GM12878 (cell line): ENCODE data around the gene C4B. TPM values are rescaled to one million over a fixed set of nuclear protein-coding genes. Genes with fewer than 3 reads are reported as not detected.

Experiments used
- ATAC-seq: fragments of 200-7000 bp; cut with Tn5 transposase; 3 replicates; pipeline ENCODE4 v1.9.1; 2020; ENCODE audit warnings: mild to moderate bottlenecking, moderate library complexity
- BruUV-seq: library from RNA; stranded (reverse); fragments of 400-500 nt; replicated peaks from 2 replicates; lab custom pipeline; 2021; lab: Mats Ljungman, UMichigan
- CTCF ChIA-PET: fragments of 300-600 bp; sonication (Branson Sonifier 250); formaldehyde crosslinking; extraction: SDS; loops from one replicate; lab custom pipeline; 2021; ENCODE audit warnings: inconsistent platforms; lab: Yijun Ruan, JAX
- POLR2A ChIA-PET: fragments of 350-600 bp; formaldehyde crosslinking; extraction: SDS; loops from one replicate; lab custom pipeline; 2021; ENCODE audit warnings: inconsistent platforms; lab: Charles Lee
- RAD21 ChIA-PET: fragments of 300-600 bp; sonication (Branson Sonifier 250); formaldehyde crosslinking; loops from one replicate; lab custom pipeline; 2023; ENCODE audit warnings: antibody characterized with exemption; ENCODE audit not compliant: unreplicated experiment; lab: Charles Lee
- SMC1A ChIA-PET: fragments of 300-600 bp; sonication (Branson Sonifier 250); formaldehyde crosslinking; loops from one replicate; lab custom pipeline; 2023; ENCODE audit not compliant: unreplicated experiment, uncharacterized antibody; lab: Charles Lee
- DNase-seq: peaks from one replicate; pipeline ENCODE4 v3.0.0-alpha.2; 2011; ENCODE audit warnings: low read depth, low spot score
- FAIRE-seq: peaks from 3 replicates; lab custom pipeline; 2011; peaks lifted over from hg19 to GRCh38; lab: Jason Lieb, UNC
- H2AFZ ChIP-seq: 2 replicates; pipeline ENCODE4 v1.6.0; 2011; ENCODE audit warnings: low read depth, low read length, control low read depth; ENCODE audit not compliant: control insufficient read depth
- H3K27ac ChIP-seq: 2 replicates; pipeline ENCODE4 v1.5.1; 2011; ENCODE audit warnings: control low read depth; ENCODE audit not compliant: control insufficient read depth, insufficient read depth
- H3K27me3 ChIP-seq, 2 experiments: replicated peaks in 1 of 2; 2 replicates each; pipeline versions ENCODE4 v1.6.0 to v1.6.1; 2011; ENCODE audit warnings: low read length in 1 of 2; ENCODE audit not compliant: control insufficient read depth in 2 of 2, insufficient read depth in 2 of 2
- H3K36me3 ChIP-seq, 2 experiments: 2 replicates each; pipeline ENCODE4 v1.5.1; 2011; ENCODE audit warnings: low read length in 1 of 2; ENCODE audit not compliant: control insufficient read depth in 2 of 2, insufficient read depth in 2 of 2
- H3K4me1 ChIP-seq: 2 replicates; pipeline ENCODE4 v1.6.1; 2011; ENCODE audit warnings: mild to moderate bottlenecking, low read length, moderate library complexity, mixed read lengths; ENCODE audit not compliant: control insufficient read depth, insufficient read depth
- H3K4me2 ChIP-seq: 2 replicates; pipeline ENCODE4 v1.6.0; 2011; ENCODE audit warnings: control low read depth; ENCODE audit not compliant: control insufficient read depth, insufficient read depth
- H3K4me3 ChIP-seq: fragments of 200-600 bp; sonication (generic); 2 replicates; pipeline ENCODE4 v1.5.1; 2016
- H3K79me2 ChIP-seq: 2 replicates; pipeline ENCODE4 v1.6.0; 2011; ENCODE audit warnings: low read length; ENCODE audit not compliant: control insufficient read depth, insufficient read depth
- H3K9ac ChIP-seq: 2 replicates; pipeline ENCODE4 v1.8.0; 2011; ENCODE audit warnings: low read length, control low read depth, mixed read lengths; ENCODE audit not compliant: control insufficient read depth, insufficient read depth
- H3K9me3 ChIP-seq: replicated peaks from 3 replicates; pipeline ENCODE4 v1.5.1; 2011; ENCODE audit warnings: mild to moderate bottlenecking, low read length; ENCODE audit not compliant: control insufficient read depth, insufficient read depth
- H4K20me1 ChIP-seq: 2 replicates; pipeline ENCODE4 v1.6.0; 2011; ENCODE audit not compliant: control insufficient read depth, insufficient read depth
- CBX3 ChIP-seq: fragments of 200-600 bp; sonication (generic); IDR thresholded peaks from 2 replicates; pipeline ENCODE4 v1.6.1; 2016; ENCODE audit warnings: low read depth, borderline replicate concordance
- CBX5 ChIP-seq: sonication (generic); IDR thresholded peaks from 2 replicates; pipeline ENCODE4 v1.6.1; 2016; ENCODE audit warnings: low read depth, moderate library complexity, mild to moderate bottlenecking, inconsistent platforms
- GABPA ChIP-seq: IDR thresholded peaks from 2 replicates; pipeline ENCODE4 v1.6.1; 2014; ENCODE audit warnings: antibody characterized with exemption, low read depth, mild to moderate bottlenecking, inconsistent platforms
- HDGF ChIP-seq: fragments of 450-650 bp; IDR thresholded peaks from 2 replicates; pipeline ENCODE4 v1.6.1; 2016; ENCODE audit warnings: antibody characterized with exemption
- IKZF2 ChIP-seq, 2 experiments: fragments of 450-650 bp; IDR thresholded peaks; 2 replicates each; pipeline ENCODE4 v1.6.1; 2017; ENCODE audit warnings: mild to moderate bottlenecking in 2 of 2, moderate library complexity in 2 of 2
- MAX ChIP-seq: IDR thresholded peaks from 2 replicates; pipeline ENCODE4 v1.6.1; 2012; ENCODE audit warnings: low read depth, low read length, improper control_type of control experiment
- PRDM15 ChIP-seq: fragments of 450-650 bp; formaldehyde crosslinking; IDR thresholded peaks from 2 replicates; pipeline ENCODE4 v1.4.0; 2020; ENCODE audit warnings: mild to moderate bottlenecking, moderate library complexity
- SPI1 ChIP-seq: IDR thresholded peaks from 2 replicates; pipeline ENCODE4 v1.6.1; 2011; ENCODE audit warnings: low read depth, mild to moderate bottlenecking, low read length, moderate library complexity, borderline replicate concordance; ENCODE audit not compliant: insufficient read depth
- SREBF2 ChIP-seq: IDR thresholded peaks from 2 replicates; pipeline ENCODE4 v1.6.1; 2012; ENCODE audit warnings: mild to moderate bottlenecking, low read length
- TARDBP ChIP-seq: IDR thresholded peaks from 2 replicates; pipeline ENCODE4 v1.6.1; 2016; ENCODE audit warnings: borderline replicate concordance
- TBL1XR1 ChIP-seq: IDR thresholded peaks from 2 replicates; pipeline ENCODE4 v1.6.1; 2012; ENCODE audit warnings: low read depth, low read length, improper control_type of control experiment
- WRNIP1 ChIP-seq: IDR thresholded peaks from 2 replicates; pipeline ENCODE4 v1.6.1; 2011; ENCODE audit warnings: low read depth, low read length, improper control_type of control experiment, borderline replicate concordance
- ZZZ3 ChIP-seq: IDR thresholded peaks from 2 replicates; pipeline ENCODE4 v1.6.1; 2011; ENCODE audit warnings: low read depth; ENCODE audit not compliant: control insufficient read depth, insufficient read length
- WGBS: methylation state at CpG from one replicate; pipeline ENCODE4 v1.1.6; 2016; ENCODE audit warnings: low lambda C conversion rate; ENCODE audit not compliant: insufficient replicate concordance, insufficient coverage; ENCODE audit errors: missing lambda C conversion rate; 5-methylcytosine and 5-hydroxymethylcytosine counted together
- in situ Hi-C: fragments of 300-500 bp; cut with MboI; formaldehyde crosslinking; loops from 9 replicates; pipeline ENCODE4 v1.14.3; 2018; ENCODE audit warnings: mixed read lengths
- intact Hi-C: fragments of 100-400 bp; cut with micrococcal nuclease; formaldehyde crosslinking; loops from one replicate; pipeline ENCODE4 v1.14.2; 2022; ENCODE audit not compliant: unreplicated experiment
- polyA plus RNA-seq, 11 experiments: library from polyadenylated mRNA; depleted of rRNA in 4 of 11; unstranded in 6 of 11; stranded (reverse) in 5 of 11; fragments of >200 nt; fragmentation: Nextera tagmentation in 4 of 11; fragmentation: Illumina TruSeq in 1 of 11; extraction: Ambion mirVana in 4 of 11; extraction: Trizol in 1 of 11; gene quantifications; 1 replicate in 1 of 11; 2 replicates in 10 of 11; pipeline versions ENCODE4 v1.2.1 to v1.2.3, GENCODE V29; 2011 to 2016; ENCODE audit warnings: inconsistent platforms in 2 of 11, missing spikeins in 2 of 11, low read depth in 1 of 11
- total RNA-seq, 4 experiments: library from RNA; depleted of rRNA in 3 of 4; stranded (reverse); fragments of >200 nt in 3 of 4; fragmentation: Illumina TruSeq in 1 of 4; extraction: Trizol in 1 of 4; gene quantifications; 2 replicates each; pipeline versions ENCODE4 v1.2.1 to v1.2.3, GENCODE V29; 2013 to 2021
- TF ChIP-seq, protein P1 (sequence below): fragments of 450-650 bp; IDR thresholded peaks from 2 replicates; pipeline ENCODE4 v1.6.1; 2017; ENCODE audit warnings: mild to moderate bottlenecking, moderate library complexity

Gene C4B
- total and polyA plus RNA-seq, 10 of the 15 experiments (the other 5 are each of a cell fraction or from before 2014, with no cell fraction given) = 0.13 to 5.6 (median 1.7) TPM; not detected in 1

GRCh38 chr6:32069878-32070515 lies 55.4 kb downstream of the C4B start (continued):
- no peak for TF ChIP-seq PRDM15

- BruUV-seq = no TSS peak
- 44% methylated on average over 14 of the region's 16 CpGs for WGBS
- H3K4me1 ChIP-seq = no peaks in the 10 kb centered on the region
- DNase-seq (no peak), FAIRE-seq (no peak), ATAC-seq (no peak)
- POLR2A ChIA-PET = no interaction called here
- H3K27me3 ChIP-seq = peaks cover 0 to 3% of the 10 kb centered on the region in 2 experiments; a peak in 2 of 4 replicates
- TF ChIP-seq IKZF2 (IDR thresholded peaks at IDR 0.05) (no peak), WRNIP1 (no peak), HDGF (no peak), CBX5 (no peak), SPI1 (no peak), GABPA (no peak), SREBF2 (no peak), CBX3 (no peak), TBL1XR1 (no peak), MAX (no peak), ZZZ3 (no peak), TARDBP (no peak)
- TF ChIP-seq, protein P1, sequence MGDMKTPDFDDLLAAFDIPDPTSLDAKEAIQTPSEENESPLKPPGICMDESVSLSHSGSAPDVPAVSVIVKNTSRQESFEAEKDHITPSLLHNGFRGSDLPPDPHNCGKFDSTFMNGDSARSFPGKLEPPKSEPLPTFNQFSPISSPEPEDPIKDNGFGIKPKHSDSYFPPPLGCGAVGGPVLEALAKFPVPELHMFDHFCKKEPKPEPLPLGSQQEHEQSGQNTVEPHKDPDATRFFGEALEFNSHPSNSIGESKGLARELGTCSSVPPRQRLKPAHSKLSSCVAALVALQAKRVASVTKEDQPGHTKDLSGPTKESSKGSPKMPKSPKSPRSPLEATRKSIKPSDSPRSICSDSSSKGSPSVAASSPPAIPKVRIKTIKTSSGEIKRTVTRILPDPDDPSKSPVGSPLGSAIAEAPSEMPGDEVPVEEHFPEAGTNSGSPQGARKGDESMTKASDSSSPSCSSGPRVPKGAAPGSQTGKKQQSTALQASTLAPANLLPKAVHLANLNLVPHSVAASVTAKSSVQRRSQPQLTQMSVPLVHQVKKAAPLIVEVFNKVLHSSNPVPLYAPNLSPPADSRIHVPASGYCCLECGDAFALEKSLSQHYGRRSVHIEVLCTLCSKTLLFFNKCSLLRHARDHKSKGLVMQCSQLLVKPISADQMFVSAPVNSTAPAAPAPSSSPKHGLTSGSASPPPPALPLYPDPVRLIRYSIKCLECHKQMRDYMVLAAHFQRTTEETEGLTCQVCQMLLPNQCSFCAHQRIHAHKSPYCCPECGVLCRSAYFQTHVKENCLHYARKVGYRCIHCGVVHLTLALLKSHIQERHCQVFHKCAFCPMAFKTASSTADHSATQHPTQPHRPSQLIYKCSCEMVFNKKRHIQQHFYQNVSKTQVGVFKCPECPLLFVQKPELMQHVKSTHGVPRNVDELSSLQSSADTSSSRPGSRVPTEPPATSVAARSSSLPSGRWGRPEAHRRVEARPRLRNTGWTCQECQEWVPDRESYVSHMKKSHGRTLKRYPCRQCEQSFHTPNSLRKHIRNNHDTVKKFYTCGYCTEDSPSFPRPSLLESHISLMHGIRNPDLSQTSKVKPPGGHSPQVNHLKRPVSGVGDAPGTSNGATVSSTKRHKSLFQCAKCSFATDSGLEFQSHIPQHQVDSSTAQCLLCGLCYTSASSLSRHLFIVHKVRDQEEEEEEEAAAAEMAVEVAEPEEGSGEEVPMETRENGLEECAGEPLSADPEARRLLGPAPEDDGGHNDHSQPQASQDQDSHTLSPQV = no peak
- H3K9ac ChIP-seq = no peak overlapping the region
- no peak overlapping the region for H2AFZ ChIP-seq
- RAD21 ChIA-PET = no interaction called here
- H3K9me3 ChIP-seq = no peaks in the 10 kb centered on the region
- H3K4me2 ChIP-seq = no peak overlapping the region
- no peak overlapping the region for H3K27ac ChIP-seq
- CTCF ChIA-PET = interaction anchor here (0.9 to 1.5 kb wide), 2 partner anchors 22 to 61 kb away, joined by 3 to 6 read pairs; no protein-coding TSS in a partner anchor
- no peak overlapping the region for H3K4me3 ChIP-seq
- no peaks in the 10 kb centered on the region for H3K36me3 ChIP-seq
- no peaks in the 10 kb centered on the region for H3K79me2 ChIP-seq
- SMC1A ChIA-PET = no interaction called here
- intact Hi-C loops = no loop called here
- H4K20me1 ChIP-seq = no peaks in the 10 kb centered on the region
- in situ Hi-C loops = no loop called here
These were observed 56.4 kb downstream of the C4B start for GRCh38 chr6:32070814-32071543.
